ENCODE data around the gene ANKRD39.

ANKRD39 gene

GRCh38 chr2:96900237-96900636 is 42.4 kb upstream of the ANKRD39 start:
- TF ChIP-seq REST (IDR thresholded peaks at IDR 0.05; ENCODE audit: insufficient read depth in 1 of 2, low read depth in 2 of 2, low read length in 2 of 2) (no peak), POLR2AphosphoS5 (IDR thresholded peaks at IDR 0.05; ENCODE audit: low read depth, low read length) (no peak), FOXP2 (optimal IDR thresholded peaks at IDR 0.05; ENCODE audit: borderline replicate concordance, extremely low read depth, extremely low read length, insufficient read depth) (no peak), TAF1 (IDR thresholded peaks at IDR 0.05; ENCODE audit: borderline replicate concordance, insufficient read depth, low read length) (no peak), SIN3A (IDR thresholded peaks at IDR 0.05; ENCODE audit: borderline replicate concordance, insufficient read depth, low read length) (no peak)

GRCh38 chr2:96899413-96899741 is 41.6 kb upstream of the ANKRD39 start:
- no peak for TF ChIP-seq POLR2AphosphoS5 (IDR thresholded peaks at IDR 0.05; ENCODE audit: low read depth, low read length)
- TF ChIP-seq REST (IDR thresholded peaks at IDR 0.05; ENCODE audit: insufficient read depth in 1 of 2, low read depth in 2 of 2, low read length in 2 of 2) = no peak
- TF ChIP-seq SIN3A (IDR thresholded peaks at IDR 0.05; ENCODE audit: borderline replicate concordance, insufficient read depth, low read length) = no peak
- TF ChIP-seq FOXP2 (optimal IDR thresholded peaks at IDR 0.05; ENCODE audit: borderline replicate concordance, extremely low read depth, extremely low read length, insufficient read depth) = no peak
- TF ChIP-seq TAF1 (IDR thresholded peaks at IDR 0.05; ENCODE audit: borderline replicate concordance, insufficient read depth, low read length) = no peak

- TF ChIP-seq SIN3A (IDR thresholded peaks at IDR 0.05; ENCODE audit: borderline replicate concordance, insufficient read depth, low read length) (no peak), FOXP2 (optimal IDR thresholded peaks at IDR 0.05; ENCODE audit: borderline replicate concordance, extremely low read depth, extremely low read length, insufficient read depth) (no peak), TAF1 (IDR thresholded peaks at IDR 0.05; ENCODE audit: borderline replicate concordance, insufficient read depth, low read length) (no peak), REST (IDR thresholded peaks at IDR 0.05; ENCODE audit: insufficient read depth in 1 of 2, low read depth in 2 of 2, low read length in 2 of 2) (no peak), POLR2AphosphoS5 (IDR thresholded peaks at IDR 0.05; ENCODE audit: low read depth, low read length) (no peak)
These were observed 41.0 kb upstream of the ANKRD39 start for GRCh38 chr2:96898641-96899412.

- TF ChIP-seq FOXP2 (optimal IDR thresholded peaks at IDR 0.05; ENCODE audit: borderline replicate concordance, extremely low read depth, extremely low read length, insufficient read depth) = no peak
- no peak for TF ChIP-seq REST (IDR thresholded peaks at IDR 0.05; ENCODE audit: insufficient read depth in 1 of 2, low read depth in 2 of 2, low read length in 2 of 2)
- TF ChIP-seq POLR2AphosphoS5 (IDR thresholded peaks at IDR 0.05; ENCODE audit: low read depth, low read length) = no peak
- TF ChIP-seq SIN3A (IDR thresholded peaks at IDR 0.05; ENCODE audit: borderline replicate concordance, insufficient read depth, low read length) = no peak
- no peak for TF ChIP-seq TAF1 (IDR thresholded peaks at IDR 0.05; ENCODE audit: borderline replicate concordance, insufficient read depth, low read length)
These were observed 40.3 kb upstream of the ANKRD39 start for GRCh38 chr2:96898135-96898505.

Measured in PFSK-1 (cell line).